Fibroblast of skin of abdomen (primary cell): ENCODE data around the gene RRAGA. TPM values are rescaled to one million over a fixed set of nuclear protein-coding genes. Genes with fewer than 3 reads are reported as not detected.
"Not testable (repeated sequence)": the region's sequence is repeated elsewhere in the genome, so short reads cannot be mapped to it uniquely, and the experiment has no call there.

Experiments
- DNase-seq: peaks from one replicate; pipeline ENCODE4 v3.0.0-alpha.2; 2013
- polyA plus RNA-seq, 2 experiments: library from polyadenylated mRNA; unstranded; fragments of 120-200 nt; gene quantifications; one replicate each; pipeline ENCODE4 v1.2.1, GENCODE V29; 2013; ENCODE audit not compliant: insufficient read length in 2 of 2

RRAGA gene
- polyA plus RNA-seq (2013, experiment 1 of 2; ENCODE audit: insufficient read length), result 95.2 TPM
- 98.9 TPM for polyA plus RNA-seq (2013, experiment 2 of 2; ENCODE audit: insufficient read length)

GRCh38 chr9:19048966-19049916 lies at the start of gene RRAGA:
TSS of gene RRAGA (plus strand) at chr9:19049427. CDS start at chr9:19049660, 233 bp downstream.
- DNase-seq, result peak; percentile 98

GRCh38 chr9:19000133-19000532 lies 49.1 kb upstream of the RRAGA start:
- DNase-seq, result no peak

GRCh38 chr9:19009391-19009965 lies 39.7 kb upstream of the RRAGA start:
- no peak for DNase-seq

GRCh38 chr9:19018201-19018600 lies 31.0 kb upstream of the RRAGA start:
- DNase-seq, result no peak

GRCh38 chr9:19020886-19021455 lies 28.3 kb upstream of the RRAGA start:
- no peak for DNase-seq

GRCh38 chr9:19021649-19022048 lies 27.6 kb upstream of the RRAGA start:
- DNase-seq, result not testable (repeated sequence)

- peak; percentile 6 for DNase-seq
Measured at GRCh38 chr9:19022206-19022605, 27.0 kb upstream of the RRAGA start.

- DNase-seq, result no peak
Measured at GRCh38 chr9:19023078-19023477, 26.1 kb upstream of the RRAGA start.

GRCh38 chr9:19026375-19026774 lies 22.9 kb upstream of the RRAGA start:
- DNase-seq, result no peak

GRCh38 chr9:19027825-19028224 lies 21.4 kb upstream of the RRAGA start:
- no peak for DNase-seq

GRCh38 chr9:19028835-19029451 lies 20.3 kb upstream of the RRAGA start:
- DNase-seq, result peak; percentile 65

- no peak for DNase-seq
Measured at GRCh38 chr9:19030899-19031298, 18.3 kb upstream of the RRAGA start.

GRCh38 chr9:19032406-19032805 lies 16.8 kb upstream of the RRAGA start:
- DNase-seq, result no peak

GRCh38 chr9:19033015-19033414 lies 16.2 kb upstream of the RRAGA start, which contains the start of gene SAXO1:
TSS of gene SAXO1 (minus strand) at chr9:19033209. CDS start at chr9:19032908, 301 bp downstream.
- no peak for DNase-seq

- DNase-seq, result no peak
Measured at GRCh38 chr9:19036611-19037010, 12.6 kb upstream of the RRAGA start.

GRCh38 chr9:19049917-19050636 lies 850 bp downstream of the RRAGA start:
- DNase-seq, result peak; percentile 39

GRCh38 chr9:19050637-19051591 lies 1.7 kb downstream of the RRAGA start:
- no peak for DNase-seq

GRCh38 chr9:19057033-19057432 lies 7.8 kb downstream of the RRAGA start:
- DNase-seq, result no peak

- DNase-seq, result no peak
Measured at GRCh38 chr9:19074229-19074628, 25.0 kb downstream of the RRAGA start.

- DNase-seq, result no peak
Measured at GRCh38 chr9:19074836-19075235, 25.6 kb downstream of the RRAGA start.

- no peak for DNase-seq
Measured at GRCh38 chr9:19085295-19085694, 36.1 kb downstream of the RRAGA start.
